Large intestine (tissue), 3 donors: ENCODE measurements around the gene TCF4. TPM values are rescaled to one million over a fixed set of nuclear protein-coding genes. Genes with fewer than 3 reads are reported as not detected.

Source experiments
- DNase-seq, 2 donors: peaks; one replicate each; pipeline versions ENCODE4 v3.0.0 to v3.0.0-alpha.2; 2013
- H3K27ac ChIP-seq: one replicate; pipeline ENCODE4 v1.5.1; 2013; ENCODE audit warnings: low read length
- H3K27me3 ChIP-seq: 2 replicates; pipeline ENCODE4 v1.6.1; 2013; ENCODE audit warnings: low read length; ENCODE audit not compliant: control insufficient read depth, insufficient read depth
- H3K36me3 ChIP-seq: 2 replicates; pipeline ENCODE4 v1.6.1; 2013; ENCODE audit warnings: low read length; ENCODE audit not compliant: control insufficient read depth, insufficient read depth
- H3K4me1 ChIP-seq: one replicate; pipeline ENCODE4 v1.6.1; 2013; ENCODE audit warnings: low read length; ENCODE audit not compliant: control insufficient read depth, insufficient read depth
- H3K4me3 ChIP-seq: one replicate; pipeline ENCODE4 v1.5.1; 2013; ENCODE audit warnings: low read length
- H3K9me3 ChIP-seq: one replicate; pipeline ENCODE4 v1.6.1; 2013; ENCODE audit warnings: mild to moderate bottlenecking, low read depth, low read length, moderate library complexity; ENCODE audit not compliant: control insufficient read depth
- WGBS: methylation state at CpG from one replicate; pipeline ENCODE4 v1.1.5; 2013; ENCODE audit warnings: low lambda C conversion rate; ENCODE audit not compliant: insufficient coverage; 5-methylcytosine and 5-hydroxymethylcytosine counted together
- polyA plus RNA-seq: library from polyadenylated mRNA; unstranded; fragments of 120-200 nt; gene quantifications from one replicate; pipeline ENCODE4 v1.2.1, GENCODE V29; 2013

The TCF4 gene
- polyA plus RNA-seq, 1 donor: 42.5 TPM

DNA sequence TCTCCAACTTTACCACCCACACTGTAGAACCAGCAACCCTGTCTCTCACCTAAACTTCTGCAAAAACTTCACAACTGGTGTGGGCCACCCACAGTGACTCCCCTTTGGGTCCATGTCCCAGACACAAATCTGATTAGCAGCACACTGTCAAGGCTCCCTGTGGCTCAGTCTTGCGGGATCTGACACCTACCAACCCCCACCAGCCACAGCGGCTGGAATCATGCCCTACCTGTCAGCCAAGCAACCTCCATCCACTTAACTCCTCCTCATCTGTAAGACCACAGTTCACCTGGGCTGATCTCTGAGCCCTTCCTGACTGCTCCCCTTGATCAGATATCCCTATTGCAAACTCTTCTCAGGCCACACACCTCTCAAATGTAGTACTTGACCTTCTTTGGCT lies 14.6 kb downstream of the TCF4 start:
- no peaks in the 10 kb centered on the region for H3K36me3 ChIP-seq
- H3K27me3 ChIP-seq: no peaks in the 10 kb centered on the region
- H3K4me3 ChIP-seq: no peak overlapping the region
- H3K27ac ChIP-seq: no peak overlapping the region
- no CpG with 5 or more reads among the region's 2 CpGs for WGBS
- no peak for DNase-seq
- H3K4me1 ChIP-seq: no peaks in the 10 kb centered on the region
- H3K9me3 ChIP-seq: no peaks in the 10 kb centered on the region

DNA sequence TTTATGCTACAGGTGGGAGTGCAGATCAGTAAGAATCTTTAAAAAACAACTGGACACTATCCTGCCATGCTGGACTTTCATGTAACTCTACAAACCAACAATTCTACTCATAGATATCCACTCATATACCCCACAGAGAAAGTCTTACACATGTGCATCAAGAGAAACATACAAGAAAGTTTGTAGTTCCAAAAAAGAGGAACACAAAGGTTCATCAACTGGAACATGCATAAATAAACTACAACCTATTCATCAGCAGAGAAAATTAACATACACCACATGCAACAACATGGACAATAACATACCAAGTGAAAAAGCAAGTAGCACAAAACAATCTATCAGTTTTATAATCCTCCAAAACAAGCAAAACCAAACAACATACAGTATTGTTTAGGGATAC lies 17.0 kb downstream of the TCF4 start:
- Histone ChIP-seq H3K27me3 (no peaks in the 10 kb centered on the region), H3K4me1 (no peaks in the 10 kb centered on the region), H3K36me3 (no peaks in the 10 kb centered on the region), H3K27ac (no peak overlapping the region), H3K4me3 (no peak overlapping the region), H3K9me3 (no peaks in the 10 kb centered on the region)
- no peak for DNase-seq

DNA sequence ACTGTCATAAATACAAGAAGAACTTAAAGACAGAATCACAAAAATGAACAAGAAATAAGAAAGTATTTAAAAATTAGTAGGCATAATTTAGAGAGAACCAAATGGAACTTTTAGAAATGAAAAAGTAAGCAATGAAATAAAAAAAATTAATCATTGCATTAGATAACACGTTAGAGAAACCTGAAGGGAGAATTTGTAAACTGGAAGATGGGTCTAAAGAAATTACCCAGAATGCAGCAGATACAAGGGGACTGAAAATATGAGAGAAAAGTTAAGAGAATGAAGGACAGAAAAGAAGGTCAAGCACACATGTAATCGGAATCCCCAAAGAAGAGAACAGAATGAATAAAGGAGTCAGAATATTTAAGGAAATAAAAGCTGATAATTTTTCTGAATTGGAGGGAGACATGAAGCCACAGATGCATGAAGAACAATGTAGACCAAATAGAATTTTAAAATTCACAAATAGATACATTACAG lies 21.5 kb downstream of the TCF4 start:
- Histone ChIP-seq H3K4me1 (no peaks in the 10 kb centered on the region), H3K27me3 (no peaks in the 10 kb centered on the region), H3K9me3 (no peaks in the 10 kb centered on the region), H3K27ac (no peak overlapping the region), H3K4me3 (no peak overlapping the region), H3K36me3 (no peaks in the 10 kb centered on the region)
- 100% methylated on average over 2 of the region's 2 CpGs for WGBS
- DNase-seq: no peak

DNA sequence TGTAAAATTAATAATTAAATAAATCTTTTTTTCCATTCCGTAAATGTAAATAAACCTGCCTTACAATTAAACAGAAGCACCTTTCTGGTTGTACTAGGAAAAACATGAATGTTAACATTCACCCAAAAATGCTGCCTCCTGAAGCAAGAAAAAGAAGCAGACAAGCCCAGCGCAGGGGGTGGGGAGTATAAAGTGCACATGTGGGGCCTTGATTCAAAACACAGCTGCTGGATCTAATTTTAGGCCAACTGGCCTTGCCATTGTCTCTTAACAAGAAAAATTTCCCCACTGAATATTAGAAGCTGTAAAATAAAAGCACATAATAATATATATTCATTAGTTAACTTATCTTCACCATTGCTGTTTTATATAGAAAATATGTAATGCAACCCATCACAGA lies 28.3 kb downstream of the TCF4 start:
- Histone ChIP-seq H3K36me3 (no peaks in the 10 kb centered on the region), H3K27me3 (no peaks in the 10 kb centered on the region), H3K27ac (no peak overlapping the region), H3K9me3 (no peaks in the 10 kb centered on the region), H3K4me1 (no peaks in the 10 kb centered on the region), H3K4me3 (no peak overlapping the region)
- WGBS: 83% methylated on average over 1 of the region's 2 CpGs
- DNase-seq: no peak

DNA sequence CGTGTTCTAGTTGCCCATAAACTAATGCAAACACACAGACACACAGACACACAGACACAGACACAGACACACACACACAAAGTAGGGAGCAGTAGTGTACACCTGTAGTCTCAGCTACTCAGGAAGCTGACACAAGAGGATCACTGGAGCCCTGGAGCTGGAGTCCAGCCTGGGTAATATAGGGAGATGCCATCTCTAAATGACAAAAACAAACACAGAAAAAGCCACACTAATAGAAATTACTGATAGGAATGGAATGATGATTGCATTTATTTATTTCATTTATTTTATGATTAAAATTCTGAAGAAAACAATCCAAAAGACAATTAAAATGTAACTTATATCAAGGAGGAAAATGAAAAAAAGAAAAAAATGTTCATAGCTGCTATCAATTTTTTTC lies 30.8 kb downstream of the TCF4 start:
- no peak overlapping the region for H3K4me3 ChIP-seq
- WGBS: 100% methylated on average over 1 of the region's 1 CpG
- H3K36me3 ChIP-seq: no peaks in the 10 kb centered on the region
- no peak for DNase-seq
- H3K4me1 ChIP-seq: no peaks in the 10 kb centered on the region
- H3K27me3 ChIP-seq: no peaks in the 10 kb centered on the region
- H3K9me3 ChIP-seq: no peaks in the 10 kb centered on the region
- no peak overlapping the region for H3K27ac ChIP-seq

DNA sequence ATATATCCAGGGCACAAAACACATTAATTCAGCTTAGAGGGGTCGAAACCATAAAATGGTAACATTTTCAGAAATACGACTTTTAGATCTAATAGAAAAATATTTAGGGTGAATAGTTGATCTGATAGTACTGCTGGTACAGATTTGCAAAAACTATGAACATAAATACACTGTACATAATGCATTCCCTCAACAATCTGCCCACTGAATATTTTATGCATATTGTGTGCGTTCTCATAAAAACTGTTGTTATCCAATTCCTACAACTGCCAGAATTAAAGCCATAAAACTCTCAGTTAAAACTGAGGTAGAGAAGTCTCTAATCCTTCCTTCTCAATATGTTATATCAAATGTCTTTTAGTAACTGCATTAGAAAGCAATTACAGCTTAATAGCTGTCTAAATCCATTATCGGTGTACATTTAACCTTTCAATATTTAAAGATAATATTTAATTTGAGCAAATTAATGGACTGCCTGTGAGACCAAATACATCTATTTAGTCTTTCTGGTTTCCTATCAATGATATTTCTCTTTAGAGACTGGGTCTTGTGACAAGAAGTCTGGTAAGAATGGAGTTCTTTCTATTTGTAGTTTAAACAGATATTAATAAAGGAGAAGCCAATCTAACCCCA lies 32.5 kb downstream of the TCF4 start:
- Histone ChIP-seq H3K36me3 (no peaks in the 10 kb centered on the region), H3K27me3 (no peaks in the 10 kb centered on the region), H3K4me1 (no peaks in the 10 kb centered on the region), H3K9me3 (no peaks in the 10 kb centered on the region), H3K27ac (no peak overlapping the region), H3K4me3 (no peak overlapping the region)
- DNase-seq: no peak
- WGBS: 93% methylated on average over 2 of the region's 4 CpGs

DNA sequence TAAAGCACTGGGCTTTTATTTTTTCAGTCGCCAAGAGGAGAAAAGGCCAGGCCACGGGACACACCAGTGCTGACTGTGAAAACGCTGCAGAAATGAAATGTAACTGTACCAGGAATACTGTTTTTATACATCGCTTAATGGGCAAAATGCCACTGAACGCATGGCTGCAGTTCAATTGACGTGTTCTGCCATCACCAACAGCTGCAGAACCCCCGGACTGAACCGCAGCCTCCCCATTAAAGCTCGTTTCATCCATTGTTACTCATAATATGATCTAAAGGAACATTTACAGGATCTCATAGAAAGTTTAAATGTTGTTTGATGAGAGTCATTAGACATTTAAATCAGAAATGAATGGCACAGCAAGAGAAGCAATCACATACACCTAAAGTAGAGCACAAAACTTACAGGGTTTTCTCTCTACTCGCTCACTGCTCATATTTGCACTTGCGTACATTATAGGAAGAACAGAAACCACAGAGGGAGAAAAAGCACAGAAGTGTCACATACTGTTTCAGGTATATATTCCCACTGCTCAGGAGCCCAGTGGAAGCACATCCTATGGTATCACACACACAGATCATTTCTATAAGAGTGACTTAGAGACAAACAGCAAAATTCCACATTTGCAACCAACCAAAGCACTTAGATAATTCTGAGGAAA lies 35.3 kb downstream of the TCF4 start:
- no peak for DNase-seq
- Histone ChIP-seq H3K27ac (no peak overlapping the region), H3K27me3 (no peaks in the 10 kb centered on the region), H3K4me3 (no peak overlapping the region), H3K9me3 (no peaks in the 10 kb centered on the region), H3K4me1 (no peaks in the 10 kb centered on the region), H3K36me3 (no peaks in the 10 kb centered on the region)
- no CpG with 5 or more reads among the region's 11 CpGs for WGBS

DNA sequence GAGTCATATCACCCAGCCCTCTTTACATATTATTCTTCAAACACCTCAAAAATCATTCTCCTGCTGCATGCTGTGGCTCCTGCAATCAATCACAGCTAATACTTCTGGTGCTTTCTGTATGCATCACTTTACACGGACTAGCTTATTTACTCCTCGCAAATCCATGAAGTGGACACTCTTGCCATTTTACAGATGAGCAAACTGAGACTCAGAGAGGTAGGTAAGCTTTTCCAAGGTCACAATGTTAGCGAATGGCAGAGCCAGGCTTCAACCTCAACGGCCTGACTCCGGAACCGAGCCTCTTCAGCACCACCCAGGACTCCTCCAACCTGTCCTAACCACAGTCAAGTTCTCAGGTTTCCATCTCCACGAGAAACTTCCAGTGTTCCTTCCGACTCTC lies 36.8 kb downstream of the TCF4 start:
- no CpG with 5 or more reads among the region's 8 CpGs for WGBS
- H3K27ac ChIP-seq: no peak overlapping the region
- no peaks in the 10 kb centered on the region for H3K27me3 ChIP-seq
- no peaks in the 10 kb centered on the region for H3K9me3 ChIP-seq
- no peaks in the 10 kb centered on the region for H3K36me3 ChIP-seq
- no peaks in the 10 kb centered on the region for H3K4me1 ChIP-seq
- no peak overlapping the region for H3K4me3 ChIP-seq
- DNase-seq: no peak

DNA sequence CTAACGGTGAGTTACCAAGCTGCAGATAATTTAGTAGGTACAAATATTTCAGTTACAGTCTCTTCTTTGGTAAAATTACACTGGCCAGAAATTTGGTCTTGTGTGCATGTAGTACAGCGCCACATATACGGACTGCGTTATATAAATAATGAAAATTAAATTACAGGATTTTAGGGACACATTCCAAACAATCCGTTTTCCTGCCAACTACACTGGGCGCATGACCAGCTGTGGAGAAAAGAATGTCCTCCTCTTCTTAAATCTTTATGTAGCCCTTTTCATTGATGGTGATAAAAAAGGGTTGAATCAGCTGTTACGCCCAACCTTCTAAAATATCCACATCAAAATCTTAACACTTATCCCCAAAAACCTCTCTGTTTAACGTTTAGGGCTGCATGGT lies 37.5 kb downstream of the TCF4 start:
- H3K27me3 ChIP-seq: no peaks in the 10 kb centered on the region
- WGBS: 100% methylated on average over 2 of the region's 8 CpGs
- no peaks in the 10 kb centered on the region for H3K36me3 ChIP-seq
- H3K4me3 ChIP-seq: no peak overlapping the region
- H3K4me1 ChIP-seq: no peaks in the 10 kb centered on the region
- no peak overlapping the region for H3K27ac ChIP-seq
- no peak for DNase-seq
- H3K9me3 ChIP-seq: no peaks in the 10 kb centered on the region

DNA sequence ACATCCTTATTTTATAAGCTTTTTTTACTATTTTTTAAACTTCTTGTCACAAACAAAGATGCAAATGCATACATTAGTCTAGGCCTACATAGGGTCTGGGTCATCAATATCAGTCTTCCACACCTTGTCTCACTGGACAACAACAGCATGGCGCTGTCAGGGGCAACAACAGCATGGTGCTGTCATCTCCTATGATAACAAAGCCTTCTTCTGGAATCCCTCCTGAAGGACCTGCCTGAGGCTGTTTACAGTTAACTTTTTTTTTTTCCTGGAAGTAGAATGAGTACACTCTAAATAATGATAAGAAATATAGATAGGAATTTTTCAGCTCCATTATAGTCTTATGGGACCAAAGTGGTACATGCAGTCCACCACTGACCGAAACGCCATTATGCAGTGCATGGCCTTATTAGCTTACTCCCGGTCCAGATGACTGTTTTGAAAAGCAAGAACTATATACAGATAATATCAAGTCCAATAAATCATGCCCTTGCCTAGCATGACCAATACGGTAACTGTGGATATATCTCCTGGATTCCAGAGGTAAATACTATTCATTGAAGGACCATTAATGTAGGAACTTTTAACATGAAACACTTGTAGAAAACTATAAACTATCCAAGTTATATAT lies 38.4 kb downstream of the TCF4 start:
- WGBS: no CpG with 5 or more reads among the region's 5 CpGs
- no peak for DNase-seq

DNA sequence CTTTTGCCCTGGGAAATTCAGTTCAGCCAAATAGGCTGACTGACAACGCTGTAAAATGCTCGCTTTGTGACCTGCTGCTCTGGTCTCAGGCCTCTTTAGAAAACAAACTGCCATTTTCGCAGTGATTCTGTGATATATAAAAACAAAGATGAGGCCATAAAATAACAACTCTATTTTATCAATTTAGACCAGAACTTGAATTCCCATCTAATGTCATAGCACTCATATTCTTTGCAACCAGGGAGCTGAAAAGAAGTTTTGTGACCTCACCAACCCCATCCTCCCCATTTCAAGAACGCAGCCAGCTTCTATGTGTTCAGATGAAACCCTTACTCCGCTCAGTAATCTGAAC lies 40.3 kb downstream of the TCF4 start:
- H3K36me3 ChIP-seq: no peaks in the 10 kb centered on the region
- H3K4me3 ChIP-seq: no peak overlapping the region
- no peaks in the 10 kb centered on the region for H3K27me3 ChIP-seq
- WGBS: no CpG with 5 or more reads among the region's 5 CpGs
- H3K27ac ChIP-seq: no peak overlapping the region
- no peak for DNase-seq
- no peaks in the 10 kb centered on the region for H3K9me3 ChIP-seq
- H3K4me1 ChIP-seq: no peaks in the 10 kb centered on the region

More for the DNA sequence above, 38.4 kb downstream of the TCF4 start:
- Histone ChIP-seq H3K4me1 (no peaks in the 10 kb centered on the region), H3K27me3 (no peaks in the 10 kb centered on the region), H3K27ac (no peak overlapping the region), H3K36me3 (no peaks in the 10 kb centered on the region), H3K9me3 (no peaks in the 10 kb centered on the region), H3K4me3 (no peak overlapping the region)
